Measurements from ENCODE around the gene MAP7. TPM values are rescaled to one million over a fixed set of nuclear protein-coding genes. Genes with fewer than 3 reads are reported as not detected.

MAP7 gene
- polyA plus RNA-seq, 2 of the 4 experiments (the other 2 are of a cell fraction), result 60.6 to 64.5 TPM

DNA sequence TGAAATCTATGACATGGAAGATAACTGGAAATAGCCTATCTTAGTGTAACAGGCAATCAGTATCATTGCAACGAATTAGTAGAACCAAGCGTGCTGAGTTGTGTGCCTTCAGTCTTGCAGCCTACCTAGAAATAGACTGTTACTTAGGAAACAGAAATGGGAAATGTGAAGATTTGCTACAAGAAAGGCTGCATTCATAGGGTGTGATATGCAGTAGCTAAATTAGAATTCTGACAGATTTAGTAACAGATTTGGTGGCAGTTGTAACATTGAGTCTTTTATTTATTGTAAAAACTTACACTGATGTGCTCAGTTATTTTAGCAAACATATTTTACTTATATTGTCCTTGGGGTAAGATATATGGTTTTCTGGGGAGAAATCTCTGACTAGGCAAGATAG, 56.2 kb downstream of the MAP7 start:
- 97% methylated on average over 2 of the region's 2 CpGs for WGBS (ENCODE audit: missing lambda C conversion rate)
- no peak for TF ChIP-seq EHF (CRISPR knock-in tag; IDR thresholded peaks at IDR 0.05)
- TF ChIP-seq HOXB13 (CRISPR knock-in tag; IDR thresholded peaks at IDR 0.05; ENCODE audit: low read depth), result no peak
- no peak for TF ChIP-seq HEYL (CRISPR knock-in tag; IDR thresholded peaks at IDR 0.05)
- TF ChIP-seq CHD2 (IDR thresholded peaks at IDR 0.05; ENCODE audit: low read length, partially characterized antibody), result no peak
- no peak for TF ChIP-seq HOXB5 (CRISPR knock-in tag; IDR thresholded peaks at IDR 0.05)
- TF ChIP-seq, protein P1, sequence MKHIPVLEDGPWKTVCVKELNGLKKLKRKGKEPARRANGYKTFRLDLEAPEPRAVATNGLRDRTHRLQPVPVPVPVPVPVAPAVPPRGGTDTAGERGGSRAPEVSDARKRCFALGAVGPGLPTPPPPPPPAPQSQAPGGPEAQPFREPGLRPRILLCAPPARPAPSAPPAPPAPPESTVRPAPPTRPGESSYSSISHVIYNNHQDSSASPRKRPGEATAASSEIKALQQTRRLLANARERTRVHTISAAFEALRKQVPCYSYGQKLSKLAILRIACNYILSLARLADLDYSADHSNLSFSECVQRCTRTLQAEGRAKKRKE (CRISPR knock-in tag; IDR thresholded peaks at IDR 0.05; ENCODE audit: low read depth), result no peak
- TF ChIP-seq, protein P2, sequence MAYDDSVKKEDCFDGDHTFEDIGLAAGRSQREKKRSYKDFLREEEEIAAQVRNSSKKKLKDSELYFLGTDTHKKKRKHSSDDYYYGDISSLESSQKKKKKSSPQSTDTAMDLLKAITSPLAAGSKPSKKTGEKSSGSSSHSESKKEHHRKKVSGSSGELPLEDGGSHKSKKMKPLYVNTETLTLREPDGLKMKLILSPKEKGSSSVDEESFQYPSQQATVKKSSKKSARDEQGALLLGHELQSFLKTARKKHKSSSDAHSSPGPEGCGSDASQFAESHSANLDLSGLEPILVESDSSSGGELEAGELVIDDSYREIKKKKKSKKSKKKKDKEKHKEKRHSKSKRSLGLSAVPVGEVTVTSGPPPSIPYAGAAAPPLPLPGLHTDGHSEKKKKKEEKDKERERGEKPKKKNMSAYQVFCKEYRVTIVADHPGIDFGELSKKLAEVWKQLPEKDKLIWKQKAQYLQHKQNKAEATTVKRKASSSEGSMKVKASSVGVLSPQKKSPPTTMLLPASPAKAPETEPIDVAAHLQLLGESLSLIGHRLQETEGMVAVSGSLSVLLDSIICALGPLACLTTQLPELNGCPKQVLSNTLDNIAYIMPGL (CRISPR knock-in tag; IDR thresholded peaks at IDR 0.05; ENCODE audit: borderline replicate concordance), result no peak
- no peak for TF ChIP-seq CHD4 (IDR thresholded peaks at IDR 0.05; ENCODE audit: borderline replicate concordance)
- no peak for TF ChIP-seq BHLHE40 (IDR thresholded peaks at IDR 0.05; ENCODE audit: low read depth, low read length)
- Histone ChIP-seq H3K4me1 (peaks cover 67% of the 10 kb centered on the region), H3K9me3 (no peaks in the 10 kb centered on the region), H3K27ac (no peak overlapping the region), H3K4me2 (no peak overlapping the region), H3K4me3 (no peak overlapping the region)
- POLR2A ChIA-PET, result no interaction called here
- no peak for DNase-seq (ENCODE audit: low read depth in 1 of 2, low spot score in 1 of 2)
- no peak for FAIRE-seq
- CTCF ChIA-PET, result interaction anchor here (0.6 kb wide), 1 partner anchor 43 kb away, joined by 3 read pairs; no protein-coding TSS in a partner anchor
- no peak for ATAC-seq

DNA sequence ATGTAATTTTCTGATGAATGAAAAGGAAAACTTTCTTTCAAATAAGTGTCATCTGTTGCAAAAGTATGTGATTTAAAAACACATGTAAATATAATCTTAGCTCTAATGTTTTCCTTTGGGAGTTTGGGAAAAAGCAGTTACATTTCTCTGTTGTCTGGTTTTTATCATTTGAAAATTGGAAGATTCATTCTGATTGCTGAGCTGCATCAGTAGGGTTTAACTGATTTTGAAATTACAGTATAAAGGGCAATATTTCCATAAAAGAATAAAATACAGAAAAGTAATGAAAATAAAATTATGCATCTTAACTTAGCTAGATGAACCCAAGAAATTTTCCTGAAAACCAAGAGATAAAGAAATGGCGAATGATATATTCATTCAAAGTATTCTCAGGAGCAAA, 57.8 kb downstream of the MAP7 start:
- ATAC-seq (no peak), FAIRE-seq (no peak), DNase-seq (ENCODE audit: low read depth in 1 of 2, low spot score in 1 of 2) (no peak)
- 96% methylated on average over 1 of the region's 1 CpG for WGBS (ENCODE audit: missing lambda C conversion rate)
- POLR2A ChIA-PET, result no interaction called here
- CTCF ChIA-PET, result interaction anchor here (1.2 to 1.6 kb wide), 2 partner anchors 47 to 58 kb away, joined by 3 to 4 read pairs; partner anchors contain the start of gene MAP7
- H3K4me3 ChIP-seq, result no peak overlapping the region
- peaks cover 83% of the 10 kb centered on the region for H3K4me1 ChIP-seq
- H3K9me3 ChIP-seq, result no peaks in the 10 kb centered on the region
- H3K27ac ChIP-seq, result no peak overlapping the region
- H3K4me2 ChIP-seq, result no peak overlapping the region
- TF ChIP-seq HOXB13 (CRISPR knock-in tag; IDR thresholded peaks at IDR 0.05; ENCODE audit: low read depth) (no peak), RCOR1 (IDR thresholded peaks at IDR 0.05; ENCODE audit: low read depth, low read length) (no peak), HEYL (CRISPR knock-in tag; IDR thresholded peaks at IDR 0.05) (no peak), MYC (IDR thresholded peaks at IDR 0.05; ENCODE audit: borderline replicate concordance, low read length) (no peak), KDM1A (IDR thresholded peaks at IDR 0.05; ENCODE audit: low read depth) (no peak), JUN (IDR thresholded peaks at IDR 0.05) (no peak), ZSCAN20 (CRISPR knock-in tag; IDR thresholded peaks at IDR 0.05) (no peak), TP53 (CRISPR knock-in tag; IDR thresholded peaks at IDR 0.05) (no peak), NR3C1 (IDR thresholded peaks at IDR 0.05) (no peak), CBX2 (IDR thresholded peaks at IDR 0.05; ENCODE audit: borderline replicate concordance, low read depth) (no peak), HDAC2 (IDR thresholded peaks at IDR 0.05) (no peak), POLR2AphosphoS2 (conservative IDR thresholded peaks at IDR 0.05; ENCODE audit: low read length) (no peak), NFE2L2 (conservative IDR thresholded peaks at IDR 0.05; ENCODE audit: low read length) (no peak), ZNF302 (CRISPR knock-in tag; IDR thresholded peaks at IDR 0.05) (no peak)
- TF ChIP-seq, protein P3, sequence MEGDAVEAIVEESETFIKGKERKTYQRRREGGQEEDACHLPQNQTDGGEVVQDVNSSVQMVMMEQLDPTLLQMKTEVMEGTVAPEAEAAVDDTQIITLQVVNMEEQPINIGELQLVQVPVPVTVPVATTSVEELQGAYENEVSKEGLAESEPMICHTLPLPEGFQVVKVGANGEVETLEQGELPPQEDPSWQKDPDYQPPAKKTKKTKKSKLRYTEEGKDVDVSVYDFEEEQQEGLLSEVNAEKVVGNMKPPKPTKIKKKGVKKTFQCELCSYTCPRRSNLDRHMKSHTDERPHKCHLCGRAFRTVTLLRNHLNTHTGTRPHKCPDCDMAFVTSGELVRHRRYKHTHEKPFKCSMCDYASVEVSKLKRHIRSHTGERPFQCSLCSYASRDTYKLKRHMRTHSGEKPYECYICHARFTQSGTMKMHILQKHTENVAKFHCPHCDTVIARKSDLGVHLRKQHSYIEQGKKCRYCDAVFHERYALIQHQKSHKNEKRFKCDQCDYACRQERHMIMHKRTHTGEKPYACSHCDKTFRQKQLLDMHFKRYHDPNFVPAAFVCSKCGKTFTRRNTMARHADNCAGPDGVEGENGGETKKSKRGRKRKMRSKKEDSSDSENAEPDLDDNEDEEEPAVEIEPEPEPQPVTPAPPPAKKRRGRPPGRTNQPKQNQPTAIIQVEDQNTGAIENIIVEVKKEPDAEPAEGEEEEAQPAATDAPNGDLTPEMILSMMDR (IDR thresholded peaks at IDR 0.05), result no peak
- TF ChIP-seq, protein P4, sequence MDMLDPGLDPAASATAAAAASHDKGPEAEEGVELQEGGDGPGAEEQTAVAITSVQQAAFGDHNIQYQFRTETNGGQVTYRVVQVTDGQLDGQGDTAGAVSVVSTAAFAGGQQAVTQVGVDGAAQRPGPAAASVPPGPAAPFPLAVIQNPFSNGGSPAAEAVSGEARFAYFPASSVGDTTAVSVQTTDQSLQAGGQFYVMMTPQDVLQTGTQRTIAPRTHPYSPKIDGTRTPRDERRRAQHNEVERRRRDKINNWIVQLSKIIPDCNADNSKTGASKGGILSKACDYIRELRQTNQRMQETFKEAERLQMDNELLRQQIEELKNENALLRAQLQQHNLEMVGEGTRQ (IDR thresholded peaks at IDR 0.05), result no peak
- TF ChIP-seq, protein P2 (CRISPR knock-in tag; IDR thresholded peaks at IDR 0.05; ENCODE audit: borderline replicate concordance), result no peak
- TF ChIP-seq, protein P5, sequence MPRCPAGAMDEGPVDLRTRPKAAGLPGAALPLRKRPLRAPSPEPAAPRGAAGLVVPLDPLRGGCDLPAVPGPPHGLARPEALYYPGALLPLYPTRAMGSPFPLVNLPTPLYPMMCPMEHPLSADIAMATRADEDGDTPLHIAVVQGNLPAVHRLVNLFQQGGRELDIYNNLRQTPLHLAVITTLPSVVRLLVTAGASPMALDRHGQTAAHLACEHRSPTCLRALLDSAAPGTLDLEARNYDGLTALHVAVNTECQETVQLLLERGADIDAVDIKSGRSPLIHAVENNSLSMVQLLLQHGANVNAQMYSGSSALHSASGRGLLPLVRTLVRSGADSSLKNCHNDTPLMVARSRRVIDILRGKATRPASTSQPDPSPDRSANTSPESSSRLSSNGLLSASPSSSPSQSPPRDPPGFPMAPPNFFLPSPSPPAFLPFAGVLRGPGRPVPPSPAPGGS (IDR thresholded peaks at IDR 0.05), result no peak
- TF ChIP-seq, protein P6, sequence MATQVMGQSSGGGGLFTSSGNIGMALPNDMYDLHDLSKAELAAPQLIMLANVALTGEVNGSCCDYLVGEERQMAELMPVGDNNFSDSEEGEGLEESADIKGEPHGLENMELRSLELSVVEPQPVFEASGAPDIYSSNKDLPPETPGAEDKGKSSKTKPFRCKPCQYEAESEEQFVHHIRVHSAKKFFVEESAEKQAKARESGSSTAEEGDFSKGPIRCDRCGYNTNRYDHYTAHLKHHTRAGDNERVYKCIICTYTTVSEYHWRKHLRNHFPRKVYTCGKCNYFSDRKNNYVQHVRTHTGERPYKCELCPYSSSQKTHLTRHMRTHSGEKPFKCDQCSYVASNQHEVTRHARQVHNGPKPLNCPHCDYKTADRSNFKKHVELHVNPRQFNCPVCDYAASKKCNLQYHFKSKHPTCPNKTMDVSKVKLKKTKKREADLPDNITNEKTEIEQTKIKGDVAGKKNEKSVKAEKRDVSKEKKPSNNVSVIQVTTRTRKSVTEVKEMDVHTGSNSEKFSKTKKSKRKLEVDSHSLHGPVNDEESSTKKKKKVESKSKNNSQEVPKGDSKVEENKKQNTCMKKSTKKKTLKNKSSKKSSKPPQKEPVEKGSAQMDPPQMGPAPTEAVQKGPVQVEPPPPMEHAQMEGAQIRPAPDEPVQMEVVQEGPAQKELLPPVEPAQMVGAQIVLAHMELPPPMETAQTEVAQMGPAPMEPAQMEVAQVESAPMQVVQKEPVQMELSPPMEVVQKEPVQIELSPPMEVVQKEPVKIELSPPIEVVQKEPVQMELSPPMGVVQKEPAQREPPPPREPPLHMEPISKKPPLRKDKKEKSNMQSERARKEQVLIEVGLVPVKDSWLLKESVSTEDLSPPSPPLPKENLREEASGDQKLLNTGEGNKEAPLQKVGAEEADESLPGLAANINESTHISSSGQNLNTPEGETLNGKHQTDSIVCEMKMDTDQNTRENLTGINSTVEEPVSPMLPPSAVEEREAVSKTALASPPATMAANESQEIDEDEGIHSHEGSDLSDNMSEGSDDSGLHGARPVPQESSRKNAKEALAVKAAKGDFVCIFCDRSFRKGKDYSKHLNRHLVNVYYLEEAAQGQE (IDR thresholded peaks at IDR 0.05), result no peak
